Measurements from ENCODE around the gene GJB4. TPM values are rescaled to one million over a fixed set of nuclear protein-coding genes. Genes with fewer than 3 reads are reported as not detected.

Gene GJB4
- total and polyA plus RNA-seq, 2 experiments from 2014 or later = not detected

GRCh38 chr1:34761776-34762307 is 2.3 kb downstream of the GJB4 start:
- TF ChIP-seq CTCF (IDR thresholded peaks at IDR 0.05; ENCODE audit: low read depth, low read length) = no peak
- DNase-seq (ENCODE audit: low read depth in 1 of 2, low spot score in 1 of 2) = no peak
- H3K9me3 ChIP-seq (ENCODE audit: low read depth) = no peaks in the 10 kb centered on the region
- no peaks in the 10 kb centered on the region for H3K27me3 ChIP-seq
- H3K36me3 ChIP-seq = no peaks in the 10 kb centered on the region
- no peaks in the 10 kb centered on the region for H3K4me1 ChIP-seq (ENCODE audit: low read depth)
- no peak overlapping the region for H3K27ac ChIP-seq
- H3K4me3 ChIP-seq = no peak overlapping the region

- no peaks in the 10 kb centered on the region for H3K9me3 ChIP-seq (ENCODE audit: low read depth)
- no peak for TF ChIP-seq CTCF (IDR thresholded peaks at IDR 0.05; ENCODE audit: low read depth, low read length)
Observed at GRCh38 chr1:34762474-34763141, 3.1 kb downstream of the GJB4 start.

GRCh38 chr1:34763142-34763781 is 3.7 kb downstream of the GJB4 start:
- Histone ChIP-seq H3K27me3 (peaks cover 3% of the 10 kb centered on the region), H3K4me3 (no peak overlapping the region), H3K9me3 (ENCODE audit: low read depth) (no peaks in the 10 kb centered on the region), H3K36me3 (no peaks in the 10 kb centered on the region), H3K27ac (no peak overlapping the region), H3K4me1 (ENCODE audit: low read depth) (no peaks in the 10 kb centered on the region)
- no peak for TF ChIP-seq CTCF (IDR thresholded peaks at IDR 0.05; ENCODE audit: low read depth, low read length)
- no peak for DNase-seq (ENCODE audit: low read depth in 1 of 2, low spot score in 1 of 2)

More at GRCh38 chr1:34762474-34763141, 3.1 kb downstream of the GJB4 start:
- no peaks in the 10 kb centered on the region for H3K4me1 ChIP-seq (ENCODE audit: low read depth)
- no peaks in the 10 kb centered on the region for H3K36me3 ChIP-seq
- H3K4me3 ChIP-seq = no peak overlapping the region
- H3K27ac ChIP-seq = no peak overlapping the region
- DNase-seq (ENCODE audit: low read depth in 1 of 2, low spot score in 1 of 2) = no peak
- H3K27me3 ChIP-seq = peaks cover 2% of the 10 kb centered on the region

GRCh38 chr1:34768856-34769255 is 9.3 kb downstream of the GJB4 start:
- DNase-seq (ENCODE audit: low read depth in 1 of 2, low spot score in 1 of 2) = no peak
- Histone ChIP-seq H3K4me1 (ENCODE audit: low read depth) (no peaks in the 10 kb centered on the region), H3K36me3 (no peaks in the 10 kb centered on the region), H3K9me3 (ENCODE audit: low read depth) (no peaks in the 10 kb centered on the region), H3K27ac (no peak overlapping the region), H3K4me3 (no peak overlapping the region), H3K27me3 (peaks cover 6% of the 10 kb centered on the region)
- TF ChIP-seq CTCF (IDR thresholded peaks at IDR 0.05; ENCODE audit: low read depth, low read length) = no peak

GRCh38 chr1:34770891-34771504 is 11.5 kb downstream of the GJB4 start:
- H3K27me3 ChIP-seq = peaks cover 6% of the 10 kb centered on the region
- no peak for TF ChIP-seq CTCF (IDR thresholded peaks at IDR 0.05; ENCODE audit: low read depth, low read length)
- no peaks in the 10 kb centered on the region for H3K9me3 ChIP-seq (ENCODE audit: low read depth)
- DNase-seq (ENCODE audit: low read depth in 1 of 2, low spot score in 1 of 2) = no peak
- H3K36me3 ChIP-seq = no peaks in the 10 kb centered on the region
- H3K27ac ChIP-seq = no peak overlapping the region
- H3K4me1 ChIP-seq (ENCODE audit: low read depth) = no peaks in the 10 kb centered on the region
- H3K4me3 ChIP-seq = no peak overlapping the region
